Ovary (tissue), 9 donors: ENCODE measurements around the gene UBAP1L. TPM values are rescaled to one million over a fixed set of nuclear protein-coding genes. Genes with fewer than 3 reads are reported as not detected.

Experiments
- DNase-seq, 5 donors: peaks; one replicate each; pipeline ENCODE4 v3.0.0-alpha.2; 2019 to 2020
- H3K27ac ChIP-seq, 2 donors: fragments of 200-600 bp; one replicate each; pipeline versions ENCODE4 v1.5.1 to v1.8.0; 2019 to 2022
- H3K27me3 ChIP-seq: fragments of 200-600 bp; one replicate; pipeline ENCODE4 v1.8.0; 2022
- H3K36me3 ChIP-seq: fragments of 200-600 bp; sonication (generic); one replicate; pipeline ENCODE4 v1.5.1; 2019
- H3K4me1 ChIP-seq: one replicate; pipeline ENCODE4 v1.8.1; 2013; ENCODE audit warnings: mild to moderate bottlenecking, moderate library complexity; ENCODE audit not compliant: insufficient read depth
- H3K4me3 ChIP-seq: fragments of 200-600 bp; sonication (generic); one replicate; pipeline ENCODE4 v1.5.1; 2017
- H3K9me3 ChIP-seq, 2 donors: fragments of 200-600 bp in 1 of 2; sonication (generic) in 1 of 2; one replicate each; pipeline versions ENCODE4 v1.5.1 to v1.8.1; 2013 to 2019; ENCODE audit warnings: mild to moderate bottlenecking in 1 of 2, moderate library complexity in 1 of 2
- EP300 ChIP-seq: sonication (generic); formaldehyde crosslinking; IDR thresholded peaks from one replicate; pipeline ENCODE4 v1.6.1; 2017; ENCODE audit warnings: antibody characterized with exemption
- POLR2A ChIP-seq: fragments of 450-650 bp; IDR thresholded peaks from one replicate; pipeline ENCODE4 v1.6.1; 2017; ENCODE audit warnings: antibody characterized with exemption, mild to moderate bottlenecking, moderate library complexity
- WGBS, 3 donors: extraction: QIAGEN DNeasy Blood & Tissue Kit in 1 of 3; methylation state at CpG; one replicate each; pipeline versions ENCODE4 v1.1.5 to v1.1.7; 2013 to 2017; 5-methylcytosine and 5-hydroxymethylcytosine counted together
- intact Hi-C, 4 donors: fragments of 100-400 bp; cut with DNase I; formaldehyde crosslinking; loops; one replicate each; pipeline versions ENCODE4 v1.11.0 to v1.15.1; 2022 to 2023
- polyA plus RNA-seq, 2 donors: library from polyadenylated mRNA; stranded (reverse); fragments of 200-250 nt in 1 of 2; fragments of 350-450 nt in 1 of 2; fragmentation: Illumina TruSeq in 1 of 2; extraction: RNeasy Lipid Tissue Mini Kit (QIAGEN cat#74804) in 1 of 2; gene quantifications; one replicate each; pipeline ENCODE4 v1.2.3, GENCODE V29; 2013 to 2014
- total RNA-seq, 7 donors: library from RNA; depleted of rRNA in 2 of 7; stranded (reverse); fragments of >200 nt in 2 of 7; fragmentation: NEBNext Ultra II Directional in 3 of 7; extraction: Animal tissue kit (Norgen Biotek cat#: 25700) in 3 of 7; gene quantifications; one replicate each; pipeline versions ENCODE4 v1.1.0 to v1.2.4, GENCODE V29; 2016 to 2023
- TF ChIP-seq, protein P1 (sequence below), 3 donors: fragments of 450-650 bp in 2 of 3; fragments of 200-600 bp in 1 of 3; IDR thresholded peaks; one replicate each; pipeline versions ENCODE4 v1.5.1 to v1.8.0; 2016 to 2022; ENCODE audit warnings: antibody characterized with exemption in 3 of 3, mild to moderate bottlenecking in 1 of 3
- donor health status: DM: no; HTN: no; CAD: no; lungs with moderate emphysema.
- donor health status: DM: no; HTN: no; CAD: no.
- donor health status: Bipolar disorder and iron deficiency.
- donor health status: DM: yes; HTN: yes; CAD: no.
- donor health status: DM: no; HTN: no; CAD: no.
- donor health status: DM: yes; HTN: yes; CAD: no.

UBAP1L gene
- total and polyA plus RNA-seq, 9 donors: 2.5 to 9.9 (median 6.5) TPM

DNA sequence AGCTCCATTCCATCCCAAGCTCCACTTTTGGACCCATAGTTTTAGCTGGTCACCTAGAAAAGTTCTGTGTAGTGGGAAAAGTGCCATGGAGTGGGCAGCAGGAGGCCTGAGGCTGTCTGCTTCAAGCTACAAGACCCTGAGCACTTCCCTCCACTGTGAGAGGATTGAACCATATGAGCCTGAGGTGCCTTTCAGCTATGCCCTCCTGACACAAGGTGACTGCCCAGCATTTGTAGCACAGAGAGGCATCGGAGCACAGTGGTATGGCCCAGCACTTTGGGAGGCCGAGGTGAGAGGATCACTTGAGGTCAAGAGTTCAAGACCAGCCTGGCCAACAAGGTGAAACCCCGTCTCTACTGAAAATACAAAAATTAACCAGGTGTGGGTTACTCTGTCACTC lies 42.4 kb downstream of the UBAP1L start:
- H3K4me1 ChIP-seq: peaks cover 15% of the 10 kb centered on the region
- H3K36me3 ChIP-seq: no peaks in the 10 kb centered on the region
- WGBS, 3 donors: 87 to 91% (median 88%) methylated on average over 3 of the region's 3 CpGs
- H3K27me3 ChIP-seq: no peaks in the 10 kb centered on the region
- H3K9me3 ChIP-seq: no peaks in the 10 kb centered on the region
- H3K27ac ChIP-seq: no peak overlapping the region
- intact Hi-C loops: no loop called here
- no peak for DNase-seq
- no peak overlapping the region for H3K4me3 ChIP-seq
- TF ChIP-seq EP300: no peak
- TF ChIP-seq POLR2A: no peak
- TF ChIP-seq, protein P1, sequence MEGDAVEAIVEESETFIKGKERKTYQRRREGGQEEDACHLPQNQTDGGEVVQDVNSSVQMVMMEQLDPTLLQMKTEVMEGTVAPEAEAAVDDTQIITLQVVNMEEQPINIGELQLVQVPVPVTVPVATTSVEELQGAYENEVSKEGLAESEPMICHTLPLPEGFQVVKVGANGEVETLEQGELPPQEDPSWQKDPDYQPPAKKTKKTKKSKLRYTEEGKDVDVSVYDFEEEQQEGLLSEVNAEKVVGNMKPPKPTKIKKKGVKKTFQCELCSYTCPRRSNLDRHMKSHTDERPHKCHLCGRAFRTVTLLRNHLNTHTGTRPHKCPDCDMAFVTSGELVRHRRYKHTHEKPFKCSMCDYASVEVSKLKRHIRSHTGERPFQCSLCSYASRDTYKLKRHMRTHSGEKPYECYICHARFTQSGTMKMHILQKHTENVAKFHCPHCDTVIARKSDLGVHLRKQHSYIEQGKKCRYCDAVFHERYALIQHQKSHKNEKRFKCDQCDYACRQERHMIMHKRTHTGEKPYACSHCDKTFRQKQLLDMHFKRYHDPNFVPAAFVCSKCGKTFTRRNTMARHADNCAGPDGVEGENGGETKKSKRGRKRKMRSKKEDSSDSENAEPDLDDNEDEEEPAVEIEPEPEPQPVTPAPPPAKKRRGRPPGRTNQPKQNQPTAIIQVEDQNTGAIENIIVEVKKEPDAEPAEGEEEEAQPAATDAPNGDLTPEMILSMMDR (IDR thresholded peaks at IDR 0.05): no peak

DNA sequence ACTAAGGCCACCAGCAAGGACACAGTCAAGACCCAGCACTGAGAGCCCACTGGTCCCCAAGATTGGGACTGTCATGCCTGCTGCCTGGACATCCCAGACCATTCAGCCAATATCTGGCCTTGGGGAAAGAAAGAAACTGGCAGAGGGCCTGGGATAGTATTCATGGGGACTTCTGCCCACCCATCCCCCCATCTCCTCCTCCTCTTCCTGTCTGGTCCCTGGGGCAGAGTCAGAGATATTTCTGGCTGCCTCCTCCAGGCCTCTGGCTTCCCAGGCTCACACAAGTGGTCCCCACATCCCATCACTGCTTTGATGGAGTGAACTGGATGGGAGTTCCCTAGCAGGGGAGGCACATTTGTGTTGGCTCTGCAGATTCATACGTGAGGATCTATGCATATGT lies 43.0 kb downstream of the UBAP1L start:
- TF ChIP-seq POLR2A: no peak
- TF ChIP-seq EP300: no peak
- TF ChIP-seq, protein P1 (IDR thresholded peaks at IDR 0.05): no peak
- DNase-seq: peak in 4 of 5 donors; percentile 44 to 62 (median 58)
- Histone ChIP-seq H3K27me3 (no peaks in the 10 kb centered on the region), H3K27ac (no peak overlapping the region), H3K4me3 (no peak overlapping the region), H3K9me3 (no peaks in the 10 kb centered on the region), H3K36me3 (no peaks in the 10 kb centered on the region), H3K4me1 (peaks cover 15% of the 10 kb centered on the region)
- intact Hi-C loops: no loop called here
- WGBS, 3 donors: 6 to 36% (median 20%) methylated on average over 1 of the region's 1 CpG

DNA sequence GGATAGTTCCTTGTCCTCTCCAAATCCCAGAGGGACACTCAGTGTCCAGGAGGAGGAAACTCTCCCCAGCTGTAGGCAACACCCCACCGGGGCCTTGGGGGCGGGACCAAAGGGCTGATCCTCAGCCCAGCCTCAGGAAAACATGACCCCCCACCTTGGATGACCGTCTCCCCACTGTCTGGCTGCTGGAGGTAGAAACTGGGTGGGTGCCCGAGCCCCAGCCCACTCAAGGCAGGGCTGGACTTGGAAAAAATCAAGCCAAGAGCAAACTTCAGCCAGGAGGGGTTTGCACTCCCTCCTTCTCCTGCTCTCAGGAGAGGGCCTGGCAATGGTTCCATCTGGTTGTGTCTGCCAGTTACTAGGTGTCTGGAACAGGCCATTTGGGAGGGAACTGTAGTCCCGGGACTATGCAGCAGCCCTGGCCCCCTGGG lies 43.6 kb downstream of the UBAP1L start:
- Histone ChIP-seq H3K4me1 (peaks cover 18% of the 10 kb centered on the region), H3K27ac (peak overlapping the region; percentile 1 to 49), H3K36me3 (no peaks in the 10 kb centered on the region), H3K4me3 (no peak overlapping the region), H3K9me3 (no peaks in the 10 kb centered on the region), H3K27me3 (no peaks in the 10 kb centered on the region)
- peak; percentile 71 to 89 (median 80) for DNase-seq
- WGBS, 3 donors: 5 to 14% (median 8%) methylated on average over 5 of the region's 5 CpGs
- TF ChIP-seq POLR2A (no peak), EP300 (no peak)
- TF ChIP-seq, protein P1 (IDR thresholded peaks at IDR 0.05): no peak
- intact Hi-C loops: no loop called here

DNA sequence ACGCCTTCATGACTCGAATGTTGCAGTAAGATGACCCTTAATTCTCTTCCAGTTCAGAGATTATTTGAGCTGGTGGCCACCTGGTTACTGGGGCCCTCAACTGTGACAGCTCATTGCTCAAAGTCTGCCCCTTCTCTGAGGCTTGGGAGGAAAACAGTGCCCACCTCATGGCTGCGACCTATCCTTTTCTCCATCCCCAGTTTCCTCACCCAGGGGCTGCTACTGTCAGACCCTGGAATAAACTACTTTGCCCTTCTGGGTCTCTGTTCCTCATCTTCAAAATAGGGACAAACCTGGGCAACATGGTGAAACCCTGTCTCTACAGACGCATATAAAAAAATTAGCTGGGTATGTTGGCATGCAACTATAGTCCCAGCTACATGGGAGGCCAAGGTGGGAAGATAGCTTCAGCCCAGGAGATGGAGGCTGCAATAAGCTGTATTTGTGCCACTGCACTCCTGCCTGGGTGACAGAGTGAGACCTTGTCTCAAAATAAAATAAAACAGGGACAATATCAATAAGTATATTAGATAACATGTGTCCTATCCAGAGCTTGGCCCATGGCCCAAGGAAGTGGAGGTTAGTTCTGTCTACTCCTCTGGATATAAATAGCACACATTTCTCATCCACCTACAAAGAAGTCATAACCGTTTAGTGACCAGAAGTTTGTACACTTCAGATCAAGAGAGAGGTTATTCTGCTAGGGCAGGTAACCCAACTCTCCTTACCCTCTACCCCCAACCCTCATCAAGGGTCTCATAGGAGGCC lies 45.0 kb downstream of the UBAP1L start:
- Histone ChIP-seq H3K4me3 (no peak overlapping the region), H3K9me3 (no peaks in the 10 kb centered on the region), H3K27ac (peak overlapping the region in 1 of 2 donors; percentile 49), H3K36me3 (no peaks in the 10 kb centered on the region), H3K4me1 (peaks cover 18% of the 10 kb centered on the region), H3K27me3 (no peaks in the 10 kb centered on the region)
- no peak for DNase-seq
- TF ChIP-seq POLR2A: no peak
- intact Hi-C loops: no loop called here
- 49 to 59% (median 59%) methylated on average over 5 of the region's 5 CpGs for WGBS, 3 donors

DNA sequence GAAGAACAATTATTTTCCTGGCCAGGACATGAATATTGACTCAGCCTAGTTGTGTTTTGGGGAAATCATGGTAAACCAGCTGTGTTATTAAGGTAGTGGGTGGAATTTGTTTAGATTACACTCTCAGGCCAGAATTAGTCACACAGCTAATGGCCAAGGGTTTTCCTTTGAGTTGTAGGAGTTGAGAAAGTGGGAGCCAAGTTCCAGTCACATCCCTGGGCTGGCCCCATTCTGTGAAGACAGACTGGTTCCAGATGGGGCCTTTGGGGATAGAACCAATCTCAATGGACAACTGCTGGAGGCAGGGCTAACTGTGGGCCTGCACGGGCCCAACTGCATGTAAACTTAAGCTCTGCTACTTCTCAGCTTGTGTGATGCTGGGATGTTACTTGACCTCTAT lies 45.8 kb downstream of the UBAP1L start:
- Histone ChIP-seq H3K4me1 (peaks cover 18% of the 10 kb centered on the region), H3K27me3 (no peaks in the 10 kb centered on the region), H3K36me3 (no peaks in the 10 kb centered on the region), H3K27ac (peak overlapping the region; percentile 76 to 77), H3K9me3 (no peaks in the 10 kb centered on the region), H3K4me3 (no peak overlapping the region)
- peak in 4 of 5 donors; percentile 68 to 79 (median 72) for DNase-seq
- WGBS, 3 donors: 0 to 12% (median 11%) methylated on average over 1 of the region's 1 CpG
- intact Hi-C loops: no loop called here
- TF ChIP-seq POLR2A (no peak), EP300 (no peak)
- TF ChIP-seq, protein P1 (IDR thresholded peaks at IDR 0.05): no peak
